ENCODE data around the gene RPL10A. TPM values are rescaled to one million over a fixed set of nuclear protein-coding genes. Genes with fewer than 3 reads are reported as not detected.
A peak's percentile ranks its signal among the peaks of the same experiment; 100 is the strongest.

RPL10A gene
- 1,000 to 10,000 TPM in 3 of 4 donors, 100 to 1,000 TPM in 1; 724 to 2,603 (median 2,051) TPM for polyA plus RNA-seq
- long read RNA-seq, donor 1, transcript RPL10A-202 (5 exons, 1,063 nt), result minor isoform, 380 of 3,751 reads
- long read RNA-seq, donor 1, transcript RPL10A-204 (6 exons, 962 nt), result minor isoform, 8 of 3,751 reads
- long read RNA-seq, donor 1, transcript RPL10A-201 (6 exons, 716 nt), result major isoform, 2,167 of 3,751 reads
- long read RNA-seq, donor 1, transcript RPL10A-203 (5 exons, 1,069 nt), result minor isoform, 15 of 3,751 reads
- long read RNA-seq, donor 1, partial matches to known transcripts, result 1,016 of 3,751 reads
- long read RNA-seq, donor 1, other reads (novel, unspliced or antisense), result 165 of 3,751 reads
- long read RNA-seq, donor 2, transcript RPL10A-201 (6 exons, 716 nt), result major isoform, 488 of 705 reads
- long read RNA-seq, donor 2, transcript RPL10A-202 (5 exons, 1,063 nt), result minor isoform, 49 of 705 reads
- long read RNA-seq, donor 2, transcript RPL10A-204 (6 exons, 962 nt), result minor isoform, 6 of 705 reads
- long read RNA-seq, donor 2, partial matches to known transcripts, result 123 of 705 reads
- long read RNA-seq, donor 2, other reads (novel, unspliced or antisense), result 37 of 705 reads
- long read RNA-seq, donor 3, transcript RPL10A-202 (5 exons, 1,063 nt), result minor isoform, 116 of 1,265 reads
- long read RNA-seq, donor 3, transcript RPL10A-204 (6 exons, 962 nt), result minor isoform, 7 of 1,265 reads
- long read RNA-seq, donor 3, transcript RPL10A-201 (6 exons, 716 nt), result major isoform, 782 of 1,265 reads
- long read RNA-seq, donor 3, transcript RPL10A-203 (5 exons, 1,069 nt), result minor isoform, 8 of 1,265 reads
- long read RNA-seq, donor 3, partial matches to known transcripts, result 279 of 1,265 reads
- long read RNA-seq, donor 3, other reads (novel, unspliced or antisense), result 73 of 1,265 reads
- long read RNA-seq, donor 4, transcript RPL10A-201 (6 exons, 716 nt), result major isoform, 40 of 43 reads
- long read RNA-seq, donor 4, partial matches to known transcripts, result 0 of 43 reads
- long read RNA-seq, donor 4, other reads (novel, unspliced or antisense), result 0 of 43 reads
- long read RNA-seq, donor 5, transcript RPL10A-201 (6 exons, 716 nt), result major isoform, 205 of 345 reads
- long read RNA-seq, donor 5, transcript RPL10A-202 (5 exons, 1,063 nt), result minor isoform, 41 of 345 reads
- long read RNA-seq, donor 5, partial matches to known transcripts, result 96 of 345 reads
- long read RNA-seq, donor 5, other reads (novel, unspliced or antisense), result 0 of 345 reads
- long read RNA-seq, donor 6, transcript RPL10A-204 (6 exons, 962 nt), result minor isoform, 11 of 1,138 reads
- long read RNA-seq, donor 6, transcript RPL10A-203 (5 exons, 1,069 nt), result minor isoform, 7 of 1,138 reads
- long read RNA-seq, donor 6, transcript RPL10A-201 (6 exons, 716 nt), result major isoform, 748 of 1,138 reads
- long read RNA-seq, donor 6, transcript RPL10A-202 (5 exons, 1,063 nt), result minor isoform, 80 of 1,138 reads
- long read RNA-seq, donor 6, partial matches to known transcripts, result 239 of 1,138 reads
- long read RNA-seq, donor 6, other reads (novel, unspliced or antisense), result 53 of 1,138 reads
- long read RNA-seq, donor 7, transcript RPL10A-201 (6 exons, 716 nt), result major isoform, 1,131 of 1,533 reads
- long read RNA-seq, donor 7, transcript RPL10A-202 (5 exons, 1,063 nt), result minor isoform, 93 of 1,533 reads
- long read RNA-seq, donor 7, transcript RPL10A-203 (5 exons, 1,069 nt), result minor isoform, 12 of 1,533 reads
- long read RNA-seq, donor 7, transcript RPL10A-204 (6 exons, 962 nt), result minor isoform, 10 of 1,533 reads
- long read RNA-seq, donor 7, partial matches to known transcripts, result 190 of 1,533 reads
- long read RNA-seq, donor 7, other reads (novel, unspliced or antisense), result 94 of 1,533 reads
- long read RNA-seq, donor 8, transcript RPL10A-202 (5 exons, 1,063 nt), result minor isoform, 13 of 220 reads
- long read RNA-seq, donor 8, transcript RPL10A-201 (6 exons, 716 nt), result major isoform, 181 of 220 reads
- long read RNA-seq, donor 8, partial matches to known transcripts, result 19 of 220 reads
- long read RNA-seq, donor 8, other reads (novel, unspliced or antisense), result 5 of 220 reads
- long read RNA-seq, donor 9, transcript RPL10A-202 (5 exons, 1,063 nt), result minor isoform, 31 of 317 reads
- long read RNA-seq, donor 9, transcript RPL10A-203 (5 exons, 1,069 nt), result minor isoform, 6 of 317 reads
- long read RNA-seq, donor 9, transcript RPL10A-201 (6 exons, 716 nt), result major isoform, 243 of 317 reads
- long read RNA-seq, donor 9, partial matches to known transcripts, result 35 of 317 reads
- long read RNA-seq, donor 9, other reads (novel, unspliced or antisense), result 0 of 317 reads
- long read RNA-seq, donor 10, transcript RPL10A-202 (5 exons, 1,063 nt), result minor isoform, 126 of 1,776 reads
- long read RNA-seq, donor 10, transcript RPL10A-201 (6 exons, 716 nt), result major isoform, 1,079 of 1,776 reads
- long read RNA-seq, donor 10, transcript RPL10A-203 (5 exons, 1,069 nt), result minor isoform, 15 of 1,776 reads
- long read RNA-seq, donor 10, transcript RPL10A-204 (6 exons, 962 nt), result minor isoform, 5 of 1,776 reads
- long read RNA-seq, donor 10, partial matches to known transcripts, result 445 of 1,776 reads
- long read RNA-seq, donor 10, other reads (novel, unspliced or antisense), result 106 of 1,776 reads

GRCh38 chr6:35468181-35468979, at the start of gene RPL10A:
RPL10A (plus strand) TSS chr6:35468401; CDS start chr6:35468435, 34 bp downstream.
- no peaks in the 10 kb centered on the region for H3K27me3 ChIP-seq (ENCODE audit: control insufficient read depth in 3 of 3, insufficient read depth in 3 of 3, low read length in 3 of 3)
- H3K9me3 ChIP-seq (ENCODE audit: control insufficient read depth in 2 of 2, insufficient read depth in 1 of 2, low read depth in 1 of 2, low read length in 1 of 2), result no peaks in the 10 kb centered on the region
- H3K4me3 ChIP-seq (ENCODE audit: low read depth in 1 of 3, low read length in 3 of 3), result peak within 1 kb of the TSS; percentile 78 to 87 (median 87)
- H3K27ac ChIP-seq (ENCODE audit: low read depth in 1 of 3, low read length in 2 of 3), result peak within 1 kb of the TSS; percentile 68 to 95 (median 84)
- H3K36me3 ChIP-seq (ENCODE audit: control insufficient read depth in 3 of 3, insufficient read depth in 2 of 3, low read depth in 1 of 3, low read length in 3 of 3), result peaks cover 0 to 68% (median 0%) of the 10 kb centered on the region in 3 donors
- DNase-seq, result peak; percentile 97 to 98
- no peak for FAIRE-seq
- peaks cover 0 to 13% (median 0%) of the 10 kb centered on the region in 3 donors for H3K4me1 ChIP-seq (ENCODE audit: control insufficient read depth in 3 of 3, insufficient read depth in 2 of 3, low read depth in 1 of 3, low read length in 2 of 3)
- WGBS, 3 donors, result 0 to 1% (median 0%) methylated on average over 84 to 86 of the region's 86 CpGs

- WGBS, 3 donors, result 54 to 75% (median 64%) methylated on average over 5 of the region's 5 CpGs
- Histone ChIP-seq H3K4me1 (ENCODE audit: control insufficient read depth in 3 of 3, insufficient read depth in 2 of 3, low read depth in 1 of 3, low read length in 2 of 3) (peaks cover 3 to 28% (median 7%) of the 10 kb centered on the region in 3 donors), H3K27me3 (ENCODE audit: control insufficient read depth in 3 of 3, insufficient read depth in 3 of 3, low read length in 3 of 3) (no peaks in the 10 kb centered on the region), H3K36me3 (ENCODE audit: control insufficient read depth in 3 of 3, insufficient read depth in 2 of 3, low read depth in 1 of 3, low read length in 3 of 3) (peaks cover 11 to 66% (median 12%) of the 10 kb centered on the region in 3 donors), H3K9me3 (ENCODE audit: control insufficient read depth in 2 of 2, insufficient read depth in 1 of 2, low read depth in 1 of 2, low read length in 1 of 2) (no peaks in the 10 kb centered on the region), H3K27ac (ENCODE audit: low read depth in 1 of 3, low read length in 2 of 3) (peak overlapping the region in 1 of 3 donors; percentile 16), H3K4me3 (ENCODE audit: low read depth in 1 of 3, low read length in 3 of 3) (no peak overlapping the region)
- FAIRE-seq, result no peak
- peak in 1 of 2 donors; percentile 42 for DNase-seq
Observed at GRCh38 chr6:35419417-35419816, 48.8 kb upstream of the RPL10A start.

GRCh38 chr6:35419961-35420360, 48.2 kb upstream of the RPL10A start:
- peaks cover 3 to 26% (median 7%) of the 10 kb centered on the region in 3 donors for H3K4me1 ChIP-seq (ENCODE audit: control insufficient read depth in 3 of 3, insufficient read depth in 2 of 3, low read depth in 1 of 3, low read length in 2 of 3)
- no peaks in the 10 kb centered on the region for H3K9me3 ChIP-seq (ENCODE audit: control insufficient read depth in 2 of 2, insufficient read depth in 1 of 2, low read depth in 1 of 2, low read length in 1 of 2)
- peaks cover 11 to 66% (median 12%) of the 10 kb centered on the region in 3 donors for H3K36me3 ChIP-seq (ENCODE audit: control insufficient read depth in 3 of 3, insufficient read depth in 2 of 3, low read depth in 1 of 3, low read length in 3 of 3)
- FAIRE-seq (no peak), DNase-seq (no peak)
- H3K27me3 ChIP-seq (ENCODE audit: control insufficient read depth in 3 of 3, insufficient read depth in 3 of 3, low read length in 3 of 3), result no peaks in the 10 kb centered on the region
- 95 to 98% (median 96%) methylated on average over 14 of the region's 14 CpGs for WGBS, 3 donors
- H3K4me3 ChIP-seq (ENCODE audit: low read depth in 1 of 3, low read length in 3 of 3), result no peak overlapping the region
- peak overlapping the region in 1 of 3 donors; percentile 16 for H3K27ac ChIP-seq (ENCODE audit: low read depth in 1 of 3, low read length in 2 of 3)

- H3K36me3 ChIP-seq (ENCODE audit: control insufficient read depth in 3 of 3, insufficient read depth in 2 of 3, low read depth in 1 of 3, low read length in 3 of 3), result peaks cover 11 to 65% (median 15%) of the 10 kb centered on the region in 3 donors
- H3K4me3 ChIP-seq (ENCODE audit: low read depth in 1 of 3, low read length in 3 of 3), result no peak overlapping the region
- 73 to 92% (median 89%) methylated on average over 3 of the region's 3 CpGs for WGBS, 3 donors
- DNase-seq (no peak), FAIRE-seq (no peak)
- H3K27ac ChIP-seq (ENCODE audit: low read depth in 1 of 3, low read length in 2 of 3), result no peak overlapping the region
- peaks cover 0 to 22% of the 10 kb centered on the region in 2 donors for H3K9me3 ChIP-seq (ENCODE audit: control insufficient read depth in 2 of 2, insufficient read depth in 1 of 2, low read depth in 1 of 2, low read length in 1 of 2)
- H3K4me1 ChIP-seq (ENCODE audit: control insufficient read depth in 3 of 3, insufficient read depth in 2 of 3, low read depth in 1 of 3, low read length in 2 of 3), result no peaks in the 10 kb centered on the region
- no peaks in the 10 kb centered on the region for H3K27me3 ChIP-seq (ENCODE audit: control insufficient read depth in 3 of 3, insufficient read depth in 3 of 3, low read length in 3 of 3)
Observed at GRCh38 chr6:35425284-35425683, 42.9 kb upstream of the RPL10A start.

- Histone ChIP-seq H3K4me1 (ENCODE audit: control insufficient read depth in 3 of 3, insufficient read depth in 2 of 3, low read depth in 1 of 3, low read length in 2 of 3) (no peaks in the 10 kb centered on the region), H3K36me3 (ENCODE audit: control insufficient read depth in 3 of 3, insufficient read depth in 2 of 3, low read depth in 1 of 3, low read length in 3 of 3) (peaks cover 11 to 63% (median 15%) of the 10 kb centered on the region in 3 donors), H3K27ac (ENCODE audit: low read depth in 1 of 3, low read length in 2 of 3) (no peak overlapping the region), H3K4me3 (ENCODE audit: low read depth in 1 of 3, low read length in 3 of 3) (no peak overlapping the region), H3K9me3 (ENCODE audit: control insufficient read depth in 2 of 2, insufficient read depth in 1 of 2, low read depth in 1 of 2, low read length in 1 of 2) (peaks cover 0 to 23% of the 10 kb centered on the region in 2 donors), H3K27me3 (ENCODE audit: control insufficient read depth in 3 of 3, insufficient read depth in 3 of 3, low read length in 3 of 3) (no peaks in the 10 kb centered on the region)
- no peak for DNase-seq
- FAIRE-seq, result no peak
- whole genome bisulfite sequencing, 3 donors, result 70 to 95% (median 83%) methylated on average over 8 of the region's 8 CpGs
Observed at GRCh38 chr6:35426074-35426473, 42.1 kb upstream of the RPL10A start.

GRCh38 chr6:35427435-35427834, 40.8 kb upstream of the RPL10A start:
- Histone ChIP-seq H3K4me1 (ENCODE audit: control insufficient read depth in 3 of 3, insufficient read depth in 2 of 3, low read depth in 1 of 3, low read length in 2 of 3) (peaks cover 0 to 2% (median 0%) of the 10 kb centered on the region in 3 donors), H3K27me3 (ENCODE audit: control insufficient read depth in 3 of 3, insufficient read depth in 3 of 3, low read length in 3 of 3) (no peaks in the 10 kb centered on the region), H3K4me3 (ENCODE audit: low read depth in 1 of 3, low read length in 3 of 3) (no peak overlapping the region), H3K36me3 (ENCODE audit: control insufficient read depth in 3 of 3, insufficient read depth in 2 of 3, low read depth in 1 of 3, low read length in 3 of 3) (peaks cover 5 to 53% (median 11%) of the 10 kb centered on the region in 3 donors), H3K27ac (ENCODE audit: low read depth in 1 of 3, low read length in 2 of 3) (no peak overlapping the region), H3K9me3 (ENCODE audit: control insufficient read depth in 2 of 2, insufficient read depth in 1 of 2, low read depth in 1 of 2, low read length in 1 of 2) (peaks cover 0 to 23% of the 10 kb centered on the region in 2 donors)
- no peak for DNase-seq
- 90 to 100% (median 98%) methylated on average over 3 to 5 of the region's 5 CpGs for whole genome bisulfite sequencing, 3 donors
- FAIRE-seq, result no peak
